HCT116 (cell line): ENCODE measurements around the gene CBX8. TPM values are rescaled to one million over a fixed set of nuclear protein-coding genes. Genes with fewer than 3 reads are reported as not detected.

Experiments
- ATAC-seq: fragments of 200-7000 bp; cut with Tn5 transposase; 2 replicates; pipeline ENCODE4 v1.9.1; 2020; ENCODE audit warnings: mild to moderate bottlenecking, moderate library complexity
- BruUV-seq: library from RNA; stranded (reverse); fragments of 400-500 nt; replicated peaks from 2 replicates; lab custom pipeline; 2021; lab: Mats Ljungman, UMichigan
- CTCF ChIA-PET: fragments of 300-600 bp; sonication (Branson Sonifier 250); formaldehyde crosslinking; loops from one replicate; lab custom pipeline; 2021; ENCODE audit warnings: antibody characterized with exemption; lab: Charles Lee
- POLR2A ChIA-PET: fragments of 300-600, 350-600 bp; sonication (Branson Sonifier 250); formaldehyde crosslinking; loops from one replicate; lab custom pipeline; 2021; ENCODE audit warnings: antibody characterized with exemption; lab: Charles Lee
- RAD21 ChIA-PET, 2 experiments: fragments of 300-600 bp; sonication (Branson Sonifier 250); formaldehyde crosslinking; loops; one replicate each; lab custom pipeline; 2023; ENCODE audit warnings: low total read pairs in 2 of 2; ENCODE audit not compliant: uncharacterized antibody in 2 of 2, unreplicated experiment in 2 of 2, low non-redundant PET in 1 of 2; lab: Charles Lee
- DNase-seq: peaks from one replicate; pipeline ENCODE4 v3.0.0-alpha.2; 2010; ENCODE audit warnings: low read depth, low spot score
- H2AFZ ChIP-seq: fragments of 200-600 bp; shearing (Covaris generic), sonication (generic); 2 replicates; pipeline ENCODE4 v1.6.1; 2017; ENCODE audit warnings: low read depth, mixed run types, mixed read lengths, antibody characterized with exemption, low read length; ENCODE audit not compliant: poor library complexity, severe bottlenecking
- H3K27ac ChIP-seq: 2 replicates; pipeline ENCODE4 v1.5.1; 2012; ENCODE audit warnings: low read depth, low read length
- H3K27me3 ChIP-seq: fragments of 200-600 bp; sonication (generic); 2 replicates; pipeline ENCODE4 v1.6.1; 2016; ENCODE audit warnings: mixed run types, low read length, mixed read lengths; ENCODE audit not compliant: insufficient read depth
- H3K36me3 ChIP-seq, 2 experiments: fragments of 200-500 bp in 1 of 2; fragments of 200-600 bp in 1 of 2; sonication (Bioruptor generic) in 1 of 2; sonication (generic) in 1 of 2; 2 replicates each; pipeline versions ENCODE4 v1.5.1 to v1.6.1; 2014 to 2016; ENCODE audit warnings: low read length in 2 of 2, inconsistent platforms in 1 of 2, mixed read lengths in 1 of 2, mixed run types in 1 of 2; ENCODE audit not compliant: insufficient read depth in 2 of 2, control insufficient read depth in 1 of 2
- H3K4me1 ChIP-seq, 2 experiments: fragments of 200-600 bp in 1 of 2; sonication (generic) in 1 of 2; 2 replicates each; pipeline versions ENCODE4 v1.5.1 to v1.6.1; 2012 to 2017; ENCODE audit warnings: low read length in 2 of 2, inconsistent platforms in 1 of 2, mild to moderate bottlenecking in 1 of 2, mixed read lengths in 1 of 2, mixed run types in 1 of 2, moderate library complexity in 1 of 2; ENCODE audit not compliant: insufficient read depth in 2 of 2, control insufficient read depth in 1 of 2
- H3K4me2 ChIP-seq: fragments of 200-600 bp; sonication (generic); 2 replicates; pipeline ENCODE4 v1.6.1; 2017; ENCODE audit warnings: mixed run types, low read length, mixed read lengths
- H3K4me3 ChIP-seq, 2 experiments: fragments of 200-600 bp in 1 of 2; sonication (generic) in 1 of 2; replicated peaks in 1 of 2; 2 replicates each; pipeline ENCODE4 v1.5.1; 2011 to 2016; ENCODE audit warnings: low read length in 2 of 2, control low read depth in 1 of 2, low read depth in 1 of 2, mild to moderate bottlenecking in 1 of 2, mixed read lengths in 1 of 2, mixed run types in 1 of 2
- H3K79me2 ChIP-seq: fragments of 200-600 bp; sonication (generic); 2 replicates; pipeline ENCODE4 v1.6.1; 2017; ENCODE audit warnings: mild to moderate bottlenecking, mixed run types, low read length, moderate library complexity, mixed read lengths; ENCODE audit not compliant: insufficient read depth
- H3K9ac ChIP-seq: fragments of 200-600 bp; sonication (generic); 2 replicates; pipeline ENCODE4 v1.6.1; 2016; ENCODE audit warnings: low read length, mixed read lengths
- H3K9me2 ChIP-seq: fragments of 200-600 bp; sonication (generic), shearing (Covaris generic); 2 replicates; pipeline ENCODE4 v1.6.1; 2017; ENCODE audit warnings: mixed run types, mild to moderate bottlenecking, moderate library complexity; ENCODE audit not compliant: insufficient read depth
- H3K9me3 ChIP-seq, 2 experiments: fragments of 200-500 bp in 1 of 2; fragments of 200-600 bp in 1 of 2; sonication (Bioruptor generic) in 1 of 2; sonication (generic) in 1 of 2; 2 replicates each; pipeline ENCODE4 v1.6.1; 2014 to 2017; ENCODE audit warnings: low read length in 2 of 2, mixed read lengths in 2 of 2, inconsistent platforms in 1 of 2, low read depth in 1 of 2, mild to moderate bottlenecking in 1 of 2, mixed run types in 1 of 2, moderate library complexity in 1 of 2; ENCODE audit not compliant: control insufficient read depth in 1 of 2, insufficient read depth in 1 of 2
- H4K20me1 ChIP-seq: fragments of 200-600 bp; sonication (generic), shearing (Covaris generic); 2 replicates; pipeline ENCODE4 v1.6.1; 2017; ENCODE audit warnings: mixed run types, mild to moderate bottlenecking, moderate library complexity; ENCODE audit not compliant: insufficient read depth
- FOSL1 ChIP-seq: IDR thresholded peaks from 2 replicates; pipeline ENCODE4 v1.6.1; 2012; ENCODE audit warnings: low read depth
- POLR2AphosphoS5 ChIP-seq: IDR thresholded peaks from 2 replicates; pipeline ENCODE4 v1.6.1; 2011; ENCODE audit warnings: mild to moderate bottlenecking, low read depth, low read length, moderate library complexity
- RAD21 ChIP-seq: IDR thresholded peaks from 2 replicates; pipeline ENCODE4 v1.6.1; 2012; ENCODE audit warnings: low read depth, mild to moderate bottlenecking
- SIN3A ChIP-seq: IDR thresholded peaks from 2 replicates; pipeline ENCODE4 v1.6.1; 2012; ENCODE audit warnings: low read depth
- TCF7L2 ChIP-seq: IDR thresholded peaks from 2 replicates; pipeline ENCODE4 v1.7.0; 2011; ENCODE audit warnings: borderline replicate concordance, inconsistent platforms; ENCODE audit not compliant: insufficient read depth, insufficient read length; ENCODE audit errors: extremely low read depth
- ZNF274 ChIP-seq: fragments of 200-500 bp; sonication (Bioruptor generic); IDR thresholded peaks from 2 replicates; pipeline ENCODE4 v1.6.1; 2014; ENCODE audit warnings: mild to moderate bottlenecking, low read depth, low read length, inconsistent platforms
- intact Hi-C: fragments of 100-400 bp; cut with micrococcal nuclease; formaldehyde crosslinking; loops from 2 replicates; pipeline ENCODE4 v1.10.0; 2022
- total RNA-seq: library from RNA; stranded (reverse); gene quantifications from one replicate; pipeline ENCODE4 v1.2.1, GENCODE V29; 2021; ENCODE audit not compliant: unreplicated experiment
- TF ChIP-seq, protein P1 (sequence below), 3 experiments: fragments of 200-600 bp in 1 of 3; sonication (generic) in 1 of 3; IDR thresholded peaks in 2 of 3; conservative IDR thresholded peaks in 1 of 3; 2 replicates each; pipeline ENCODE4 v1.5.1; 2012 to 2017; ENCODE audit warnings: low read depth in 2 of 3, low read length in 2 of 3, antibody characterized with exemption in 1 of 3, borderline replicate concordance in 1 of 3, control low read depth in 1 of 3, mild to moderate bottlenecking in 1 of 3, mixed read lengths in 1 of 3, mixed run types in 1 of 3, moderate library complexity in 1 of 3; ENCODE audit not compliant: insufficient read depth in 1 of 3

The CBX8 gene
- total RNA-seq, 1 experiment from 2014 or later: 29.0 TPM

DNA sequence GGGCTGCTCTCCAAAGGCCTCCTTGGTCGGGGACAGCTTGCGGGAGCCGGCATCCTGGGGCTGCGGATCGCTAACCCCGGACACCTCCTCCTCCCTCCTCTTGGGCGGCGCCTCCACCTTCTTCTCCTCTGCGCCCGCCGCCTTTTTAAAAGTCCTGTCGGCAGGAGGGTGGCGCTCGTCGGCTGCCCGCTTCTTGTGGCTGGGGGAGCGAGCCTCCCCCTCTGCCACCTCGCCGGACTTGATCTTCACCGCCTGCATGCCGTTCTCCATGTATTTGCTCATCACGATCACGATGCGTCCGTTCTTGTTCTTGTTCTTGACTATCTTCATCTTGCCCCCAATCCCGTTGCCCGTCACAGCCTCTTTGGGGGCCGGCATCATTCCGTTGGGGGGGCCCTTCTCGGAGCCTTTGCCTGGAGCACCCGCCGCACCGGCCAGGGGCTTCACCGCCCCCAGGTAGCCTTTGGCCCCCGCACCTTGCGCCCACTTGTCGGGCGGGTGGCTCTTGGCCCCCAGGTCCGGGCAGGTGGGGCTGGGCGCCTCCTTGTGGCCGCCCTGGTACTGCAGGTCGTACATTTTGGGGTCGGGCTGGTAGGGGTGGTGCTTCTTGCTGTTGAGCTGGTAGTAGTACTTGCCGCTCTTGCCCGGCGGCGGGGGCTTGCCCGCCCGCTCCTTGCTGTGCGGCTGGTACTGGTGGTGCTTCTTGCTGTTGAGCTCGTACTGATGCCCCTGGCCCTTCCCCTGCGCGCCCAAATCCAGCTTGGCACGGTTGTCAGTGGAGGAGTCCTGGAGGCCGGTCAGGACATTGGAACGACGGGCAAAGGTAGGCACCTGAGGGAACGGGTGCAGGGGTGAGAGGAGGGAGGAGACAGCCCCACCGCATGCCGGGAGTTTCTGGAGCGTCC is 37.9 kb upstream of the CBX8 start:
- peak overlapping the region; percentile 32; the same call in 1 of the 2 replicates for H3K27ac ChIP-seq
- H3K4me1 ChIP-seq: peaks cover 46 to 74% of the 10 kb centered on the region in 2 experiments
- ChIA-PET CTCF (interaction anchor here (0.6 to 3.0 kb wide), 12 partner anchors 11 to 91 kb away, joined by 3 to 18 read pairs (median 7); partner anchors contain the start of gene CBX8), RAD21 (interaction anchor here in 1 of 2 experiments (1.1 kb wide), 1 partner anchor 37 kb away, joined by 3 read pairs; no protein-coding TSS in a partner anchor), POLR2A (interaction anchor here (0.9 to 1.4 kb wide), 3 partner anchors 16 to 45 kb away, joined by 3 to 7 read pairs (median 3); no protein-coding TSS in a partner anchor)
- no peaks in the 10 kb centered on the region for H3K9me2 ChIP-seq
- no peak overlapping the region for H3K4me3 ChIP-seq
- no peak overlapping the region for H3K4me2 ChIP-seq
- ATAC-seq: no peak
- no peak for DNase-seq
- intact Hi-C loops: loop anchor here (2.0 kb wide), 1 partner anchor 44 kb away; no protein-coding TSS in a partner anchor
- peaks cover 52% of the 10 kb centered on the region for H3K79me2 ChIP-seq
- H2AFZ ChIP-seq: no peak overlapping the region
- TF ChIP-seq FOSL1 (no peak), ZNF274 (no peak), RAD21 (peak; percentile 64), POLR2AphosphoS5 (peak; percentile 18; the same call in 1 of the 2 replicates), SIN3A (no peak), TCF7L2 (no peak)
- TF ChIP-seq, protein P1, sequence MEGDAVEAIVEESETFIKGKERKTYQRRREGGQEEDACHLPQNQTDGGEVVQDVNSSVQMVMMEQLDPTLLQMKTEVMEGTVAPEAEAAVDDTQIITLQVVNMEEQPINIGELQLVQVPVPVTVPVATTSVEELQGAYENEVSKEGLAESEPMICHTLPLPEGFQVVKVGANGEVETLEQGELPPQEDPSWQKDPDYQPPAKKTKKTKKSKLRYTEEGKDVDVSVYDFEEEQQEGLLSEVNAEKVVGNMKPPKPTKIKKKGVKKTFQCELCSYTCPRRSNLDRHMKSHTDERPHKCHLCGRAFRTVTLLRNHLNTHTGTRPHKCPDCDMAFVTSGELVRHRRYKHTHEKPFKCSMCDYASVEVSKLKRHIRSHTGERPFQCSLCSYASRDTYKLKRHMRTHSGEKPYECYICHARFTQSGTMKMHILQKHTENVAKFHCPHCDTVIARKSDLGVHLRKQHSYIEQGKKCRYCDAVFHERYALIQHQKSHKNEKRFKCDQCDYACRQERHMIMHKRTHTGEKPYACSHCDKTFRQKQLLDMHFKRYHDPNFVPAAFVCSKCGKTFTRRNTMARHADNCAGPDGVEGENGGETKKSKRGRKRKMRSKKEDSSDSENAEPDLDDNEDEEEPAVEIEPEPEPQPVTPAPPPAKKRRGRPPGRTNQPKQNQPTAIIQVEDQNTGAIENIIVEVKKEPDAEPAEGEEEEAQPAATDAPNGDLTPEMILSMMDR (IDR thresholded peaks at IDR 0.05 in 2 of 3, conservative IDR thresholded peaks at IDR 0.05 in 1 of 3; ENCODE audit: borderline replicate concordance in 1 of 3, insufficient read depth in 1 of 3, low read depth in 2 of 3, low read length in 2 of 3): peak; percentile 61 to 99 (median 91); a peak in 5 of 6 replicates
- H3K27me3 ChIP-seq: no peaks in the 10 kb centered on the region
- H3K9me3 ChIP-seq: no peaks in the 10 kb centered on the region
- peaks cover 4% of the 10 kb centered on the region; the same call in 1 of the 2 replicates for H4K20me1 ChIP-seq
- no peak overlapping the region for H3K9ac ChIP-seq
- BruUV-seq: TSS peak; percentile 1
- H3K36me3 ChIP-seq: peaks cover 9 to 18% of the 10 kb centered on the region in 2 experiments; a peak in 2 of 4 replicates
